ENCODE measurements around the gene CHKB.

The CHKB gene

DNA sequence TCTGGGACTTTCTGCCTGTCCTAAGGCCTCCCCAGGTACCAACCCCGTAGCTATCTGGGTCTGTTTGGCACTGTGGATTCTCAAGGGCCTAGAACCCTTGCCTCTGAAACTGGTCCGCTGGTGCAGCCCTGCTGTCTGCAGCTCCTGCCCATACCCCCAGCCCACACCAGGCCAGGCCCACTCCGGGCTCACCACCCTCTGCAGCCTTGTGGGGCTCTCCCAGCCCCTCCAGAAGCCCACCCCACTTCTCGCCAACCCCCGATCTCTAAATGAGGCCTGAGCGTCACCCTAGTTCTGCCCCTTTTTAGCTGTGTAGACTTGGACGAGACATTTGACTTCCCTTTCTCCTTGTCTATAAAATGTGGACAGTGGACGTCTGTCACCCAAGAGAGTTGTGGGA is 32.3 kb downstream of the CHKB start:
- DNase-seq (ENCODE audit: extremely low read depth, low read depth) = no peak
- TF ChIP-seq, protein P1, sequence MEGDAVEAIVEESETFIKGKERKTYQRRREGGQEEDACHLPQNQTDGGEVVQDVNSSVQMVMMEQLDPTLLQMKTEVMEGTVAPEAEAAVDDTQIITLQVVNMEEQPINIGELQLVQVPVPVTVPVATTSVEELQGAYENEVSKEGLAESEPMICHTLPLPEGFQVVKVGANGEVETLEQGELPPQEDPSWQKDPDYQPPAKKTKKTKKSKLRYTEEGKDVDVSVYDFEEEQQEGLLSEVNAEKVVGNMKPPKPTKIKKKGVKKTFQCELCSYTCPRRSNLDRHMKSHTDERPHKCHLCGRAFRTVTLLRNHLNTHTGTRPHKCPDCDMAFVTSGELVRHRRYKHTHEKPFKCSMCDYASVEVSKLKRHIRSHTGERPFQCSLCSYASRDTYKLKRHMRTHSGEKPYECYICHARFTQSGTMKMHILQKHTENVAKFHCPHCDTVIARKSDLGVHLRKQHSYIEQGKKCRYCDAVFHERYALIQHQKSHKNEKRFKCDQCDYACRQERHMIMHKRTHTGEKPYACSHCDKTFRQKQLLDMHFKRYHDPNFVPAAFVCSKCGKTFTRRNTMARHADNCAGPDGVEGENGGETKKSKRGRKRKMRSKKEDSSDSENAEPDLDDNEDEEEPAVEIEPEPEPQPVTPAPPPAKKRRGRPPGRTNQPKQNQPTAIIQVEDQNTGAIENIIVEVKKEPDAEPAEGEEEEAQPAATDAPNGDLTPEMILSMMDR (IDR thresholded peaks at IDR 0.05; ENCODE audit: low read depth, low read length) = no peak

DNA sequence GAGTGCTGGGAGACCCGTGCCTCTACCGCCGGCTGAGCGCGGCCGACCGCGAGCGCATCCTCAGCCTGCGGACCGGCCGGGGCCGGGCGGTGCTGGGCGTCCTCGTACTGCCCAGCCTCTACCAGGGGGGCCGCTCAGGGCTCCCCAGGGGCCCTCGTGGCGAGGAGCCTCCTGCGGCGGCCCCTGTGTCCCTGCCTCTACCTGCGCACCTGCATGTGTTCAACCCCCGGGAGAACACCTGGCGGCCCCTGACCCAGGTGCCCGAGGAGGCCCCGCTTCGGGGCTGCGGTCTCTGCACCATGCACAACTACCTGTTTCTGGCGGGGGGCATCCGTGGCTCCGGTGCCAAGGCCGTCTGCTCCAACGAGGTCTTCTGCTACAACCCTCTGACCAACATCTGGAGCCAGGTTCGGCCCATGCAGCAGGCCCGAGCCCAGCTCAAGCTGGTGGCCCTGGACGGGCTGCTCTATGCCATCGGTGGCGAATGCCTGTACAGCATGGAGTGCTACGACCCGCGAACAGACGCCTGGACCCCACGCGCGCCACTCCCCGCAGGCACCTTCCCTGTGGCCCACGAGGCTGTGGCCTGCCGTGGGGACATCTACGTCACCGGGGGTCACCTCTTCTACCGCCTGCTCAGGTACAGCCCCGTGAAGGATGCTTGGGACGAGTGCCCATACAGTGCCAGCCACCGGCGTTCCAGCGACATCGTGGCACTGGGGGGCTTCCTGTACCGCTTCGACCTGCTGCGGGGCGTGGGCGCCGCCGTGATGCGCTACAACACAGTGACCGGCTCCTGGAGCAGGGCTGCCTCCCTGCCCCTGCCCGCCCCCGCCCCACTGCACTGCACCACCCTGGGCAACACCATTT is 33.5 kb downstream of the CHKB start:
- TF ChIP-seq, protein P1 (IDR thresholded peaks at IDR 0.05; ENCODE audit: low read depth, low read length) = no peak
- no peak for DNase-seq (ENCODE audit: extremely low read depth, low read depth)

DNA sequence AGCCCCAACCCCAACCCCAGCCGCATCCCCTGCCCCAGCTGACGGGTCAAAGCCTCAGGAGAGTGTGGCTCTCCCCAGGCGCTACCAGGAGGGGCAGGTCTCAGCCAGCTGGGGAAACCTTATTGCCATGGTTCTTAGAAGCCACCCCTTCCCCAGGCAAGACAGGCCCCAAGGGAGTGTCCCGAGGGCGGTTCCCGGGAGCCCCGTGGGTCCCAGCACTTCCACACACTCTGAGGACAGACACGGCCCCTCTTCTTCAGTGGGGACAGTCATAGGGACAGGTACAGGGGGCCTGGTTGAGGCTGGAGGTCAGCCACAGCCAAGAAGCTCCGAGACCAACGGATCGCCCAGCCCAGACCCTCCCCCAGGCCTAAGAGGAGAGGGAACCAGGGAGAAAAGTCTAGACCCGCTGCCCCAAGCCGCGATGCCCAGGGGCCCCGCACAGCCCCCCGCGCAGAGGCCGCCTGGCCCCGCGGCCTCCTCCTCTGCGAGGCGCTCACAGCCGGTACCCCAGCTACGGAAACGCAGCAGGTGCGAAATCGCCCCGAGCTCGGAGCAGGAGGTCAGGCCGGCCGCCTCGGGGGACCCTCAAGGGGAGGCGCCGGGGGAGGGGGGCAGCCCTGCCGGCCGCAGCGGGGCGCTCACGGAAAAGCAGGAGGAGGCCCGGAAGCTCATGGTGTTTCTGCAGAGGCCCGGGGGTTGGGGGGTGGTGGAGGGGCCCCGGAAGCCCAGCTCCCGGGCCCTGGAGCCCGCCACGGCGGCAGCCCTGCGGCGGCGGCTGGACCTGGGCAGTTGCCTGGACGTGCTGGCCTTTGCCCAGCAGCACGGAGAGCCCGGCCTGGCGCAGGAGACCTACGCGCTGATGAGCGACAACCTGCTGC is 34.4 kb downstream of the CHKB start:
- no peak for DNase-seq (ENCODE audit: extremely low read depth, low read depth)
- TF ChIP-seq, protein P1 (IDR thresholded peaks at IDR 0.05; ENCODE audit: low read depth, low read length) = no peak

DNA sequence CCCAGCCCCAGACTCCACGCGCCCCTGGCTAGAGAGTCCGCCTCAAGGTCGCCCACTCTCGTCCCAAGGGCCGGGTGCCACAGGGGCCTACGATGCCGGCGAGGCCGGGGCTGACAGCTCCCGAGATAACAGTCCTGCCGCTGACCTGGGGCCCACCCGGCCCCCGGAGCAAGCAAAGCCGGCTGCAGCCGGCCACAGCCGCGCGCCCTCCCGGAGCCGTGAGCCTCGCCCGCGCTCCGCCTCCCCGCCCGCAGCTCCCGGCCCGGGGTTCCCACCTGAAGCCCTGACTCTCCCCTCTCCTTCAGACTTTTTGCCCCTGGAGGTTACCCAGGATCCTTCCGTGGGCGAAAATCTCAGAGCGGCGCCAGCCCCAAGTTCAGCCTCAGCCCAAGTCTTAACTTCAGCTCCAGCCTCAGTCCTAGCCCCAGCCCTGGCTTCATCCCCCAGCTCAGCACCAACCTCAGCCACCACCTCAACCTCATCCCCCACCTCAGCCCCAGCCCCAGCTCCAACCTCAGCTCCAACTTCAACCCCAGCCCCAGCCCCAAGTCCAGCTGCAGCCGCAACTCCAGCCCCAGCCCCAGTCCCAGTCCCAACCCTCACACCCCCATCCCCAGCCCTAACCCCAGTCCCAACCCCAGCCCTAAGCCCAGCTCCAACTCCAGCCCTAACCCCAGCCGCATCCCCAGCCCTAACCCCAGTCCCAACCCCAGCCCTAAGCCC is 35.2 kb downstream of the CHKB start:
- TF ChIP-seq, protein P1 (IDR thresholded peaks at IDR 0.05; ENCODE audit: low read depth, low read length) = no peak
- DNase-seq (ENCODE audit: extremely low read depth, low read depth) = no peak

DNA sequence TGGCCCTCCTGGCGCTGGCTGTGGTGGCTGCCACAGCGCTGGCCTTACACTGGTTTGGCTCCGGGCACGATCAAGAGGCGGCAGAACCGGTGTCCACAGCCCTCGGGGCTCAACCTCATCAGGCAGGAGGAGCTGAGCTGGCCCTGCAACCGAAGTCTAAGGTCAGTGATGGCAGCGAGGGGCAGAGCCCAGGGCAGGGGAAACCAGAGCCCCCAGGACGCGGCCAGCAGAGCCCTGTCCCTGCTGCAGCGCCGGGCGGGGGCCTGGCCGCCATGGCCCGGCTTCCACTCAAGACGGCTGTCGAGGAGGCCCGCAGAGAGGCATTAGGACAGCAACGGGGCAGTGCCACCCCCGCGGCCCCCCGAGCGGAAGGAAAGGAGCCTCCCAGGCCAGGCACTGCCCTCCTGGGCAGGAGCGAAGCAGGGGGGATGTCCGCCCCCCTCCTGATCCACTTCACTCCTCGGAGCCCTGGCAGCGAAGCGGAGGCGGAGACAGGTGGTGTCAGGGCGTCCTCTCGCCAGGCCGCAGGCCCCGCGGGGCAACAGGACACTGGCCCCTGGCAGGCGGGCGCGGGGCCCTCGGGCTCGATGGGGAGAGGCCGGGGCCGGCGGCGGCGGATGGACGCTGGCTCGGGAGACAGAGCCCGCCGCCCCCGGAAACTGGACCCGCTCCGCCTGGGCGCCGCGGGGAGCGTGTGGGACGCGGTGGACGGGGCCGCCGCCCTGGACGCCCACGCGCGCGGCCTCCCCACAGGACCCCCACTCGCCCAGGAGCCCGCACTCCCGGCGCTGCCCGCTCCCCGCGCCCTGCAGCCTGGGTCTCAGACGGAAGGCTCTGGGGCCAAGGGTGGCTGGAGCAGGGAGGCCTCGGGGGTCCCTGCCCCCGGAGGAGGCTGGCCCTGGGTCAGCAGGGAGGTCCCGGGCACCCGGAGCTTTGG is 36.1 kb downstream of the CHKB start:
- no peak for DNase-seq (ENCODE audit: extremely low read depth, low read depth)
- TF ChIP-seq, protein P1 (IDR thresholded peaks at IDR 0.05; ENCODE audit: low read depth, low read length) = no peak

DNA sequence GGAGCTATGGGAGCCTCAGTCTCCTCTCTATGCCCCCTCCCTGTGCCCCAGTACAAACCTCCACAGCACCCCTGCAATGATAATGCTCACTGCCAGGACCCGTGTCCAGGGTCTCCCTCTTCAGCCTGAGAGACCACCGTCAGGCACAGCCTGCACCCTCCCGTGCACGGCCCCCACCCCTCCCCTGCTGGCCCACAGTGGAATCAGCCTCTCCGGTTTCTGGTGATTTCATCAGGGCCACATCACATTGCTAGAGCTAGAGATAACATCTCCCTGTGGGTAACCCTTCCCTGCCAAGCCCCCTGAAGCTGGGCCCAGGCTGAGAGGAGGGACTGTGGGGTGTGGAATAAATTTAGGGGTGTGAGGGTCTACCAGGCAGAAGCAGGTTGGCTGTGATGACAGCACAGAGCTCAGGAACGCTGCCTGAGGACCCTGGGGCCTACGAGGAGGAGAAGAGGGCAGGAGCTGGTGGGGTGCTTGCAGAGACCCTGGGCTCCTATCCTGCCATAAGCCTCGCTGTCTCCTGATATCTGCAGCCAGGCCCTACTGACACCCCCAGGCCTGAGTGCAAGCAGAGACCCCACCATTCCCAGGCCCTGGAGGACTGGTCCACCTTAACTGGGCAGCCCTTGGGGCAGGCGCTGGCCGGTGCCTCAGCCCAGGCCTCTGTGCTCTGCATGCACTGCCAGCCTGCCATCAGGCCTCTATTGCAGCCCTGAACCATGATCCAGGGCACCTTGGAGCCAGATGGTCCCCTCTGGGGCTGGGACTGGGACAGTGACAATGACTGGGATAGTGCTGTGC is 36.9 kb downstream of the CHKB start, which contains the start of gene KLHDC7B:
Gene KLHDC7B (plus strand): TSS at position 378 of the 804 bp plus-strand sequence. CDS start 345 bp downstream, at position 723.
- no peak for DNase-seq (ENCODE audit: extremely low read depth, low read depth)
- TF ChIP-seq, protein P1 (IDR thresholded peaks at IDR 0.05; ENCODE audit: low read depth, low read length) = no peak; the same call in none of the 2 replicates

All from AG09319 (cell line).